Mononuclear cell (primary cell): Measurements from ENCODE around the gene CPNE5. TPM values are rescaled to one million over a fixed set of nuclear protein-coding genes. Genes with fewer than 3 reads are reported as not detected.

Experiments used
- H3K27me3 ChIP-seq: 2 replicates; pipeline ENCODE4 v1.6.0; 2011; ENCODE audit warnings: low read length, control low read depth; ENCODE audit not compliant: insufficient read depth
- H3K4me1 ChIP-seq: 2 replicates; pipeline ENCODE4 v1.5.1; 2011; ENCODE audit warnings: mild to moderate bottlenecking, low read length, control low read depth; ENCODE audit not compliant: insufficient read depth
- H3K4me3 ChIP-seq: 2 replicates; pipeline ENCODE4 v1.5.1; 2011; ENCODE audit warnings: mild to moderate bottlenecking, low read length, moderate library complexity
- H3K9me3 ChIP-seq: 2 replicates; pipeline ENCODE4 v1.5.1; 2011; ENCODE audit warnings: low read depth, mild to moderate bottlenecking, control low read depth, low read length
- total RNA-seq: library from RNA; depleted of rRNA; stranded (reverse); fragments of >200 nt; gene quantifications from one replicate; pipeline ENCODE4 v1.2.3, GENCODE V29; 2012

CPNE5 gene
- total RNA-seq, 1 donor, result 6.9 TPM

GRCh38 chr6:36863670-36864540 is 24.7 kb upstream of the CPNE5 start:
- Histone ChIP-seq H3K9me3 (no peaks in the 10 kb centered on the region), H3K4me3 (no peak overlapping the region), H3K4me1 (no peaks in the 10 kb centered on the region), H3K27me3 (no peaks in the 10 kb centered on the region)

DNA sequence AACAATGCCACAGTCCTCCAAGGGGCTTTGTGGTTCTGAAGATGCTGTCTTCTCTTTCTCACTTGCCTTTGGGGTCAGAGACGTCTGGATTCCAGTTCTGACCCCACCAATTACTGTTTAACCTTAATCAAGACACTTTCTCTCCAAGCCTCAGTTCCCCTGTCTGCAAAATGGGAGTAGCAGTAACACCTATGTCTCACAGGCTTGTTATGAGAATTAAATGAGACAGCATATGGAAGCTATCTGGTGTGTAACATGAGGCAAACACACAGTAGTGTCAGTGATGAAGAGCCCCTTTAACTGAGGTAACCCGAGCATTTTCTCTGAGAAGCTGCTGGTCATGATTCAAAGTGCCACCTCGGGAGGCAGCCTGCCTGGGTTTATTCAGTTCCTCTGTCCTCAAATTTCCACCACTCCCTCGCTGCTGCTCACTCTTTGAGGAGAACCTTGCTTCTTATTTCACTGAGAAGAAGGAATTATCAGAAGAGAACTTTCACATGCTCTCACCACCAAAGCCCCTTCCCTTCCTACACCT is 23.7 kb upstream of the CPNE5 start:
- Histone ChIP-seq H3K4me1 (no peaks in the 10 kb centered on the region), H3K4me3 (no peak overlapping the region), H3K27me3 (no peaks in the 10 kb centered on the region), H3K9me3 (no peaks in the 10 kb centered on the region)

DNA sequence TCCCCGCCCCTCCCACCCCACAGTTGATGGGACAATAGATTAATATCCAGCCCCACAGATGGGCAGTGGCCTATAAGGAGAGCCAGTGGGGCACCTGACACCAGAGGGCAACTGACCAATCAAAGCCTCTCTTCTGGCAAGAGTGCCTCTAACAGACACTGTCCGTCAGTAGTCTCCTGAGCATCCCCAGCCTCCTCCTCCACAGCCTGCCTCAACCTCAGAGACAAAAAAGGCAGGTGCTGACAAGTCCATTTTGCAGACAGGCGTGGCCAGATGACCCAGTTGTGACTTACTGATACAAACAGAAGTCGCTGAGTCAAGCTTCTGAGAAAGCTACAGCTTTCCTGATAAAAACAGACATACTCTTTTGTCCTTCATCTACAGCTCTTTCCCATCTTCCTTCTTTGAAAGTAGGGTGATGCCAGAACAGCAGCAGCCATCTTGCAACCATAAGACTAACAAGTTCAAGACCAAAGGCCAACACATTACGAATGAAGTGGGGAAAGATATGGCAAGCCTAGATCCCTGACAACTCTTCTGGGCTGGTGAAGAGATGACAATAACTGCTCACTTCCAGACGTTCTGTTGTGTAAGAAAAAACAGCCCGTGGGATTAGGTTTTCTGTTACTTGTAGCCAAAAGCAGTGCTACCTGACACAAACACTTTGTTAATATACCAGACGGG is 23.1 kb upstream of the CPNE5 start:
- Histone ChIP-seq H3K27me3 (no peaks in the 10 kb centered on the region), H3K4me3 (no peak overlapping the region), H3K4me1 (no peaks in the 10 kb centered on the region), H3K9me3 (no peaks in the 10 kb centered on the region)

- Histone ChIP-seq H3K27me3 (no peaks in the 10 kb centered on the region), H3K9me3 (no peaks in the 10 kb centered on the region), H3K4me3 (no peak overlapping the region), H3K4me1 (no peaks in the 10 kb centered on the region)
Observed at GRCh38 chr6:36860126-36860525, 20.9 kb upstream of the CPNE5 start.

DNA sequence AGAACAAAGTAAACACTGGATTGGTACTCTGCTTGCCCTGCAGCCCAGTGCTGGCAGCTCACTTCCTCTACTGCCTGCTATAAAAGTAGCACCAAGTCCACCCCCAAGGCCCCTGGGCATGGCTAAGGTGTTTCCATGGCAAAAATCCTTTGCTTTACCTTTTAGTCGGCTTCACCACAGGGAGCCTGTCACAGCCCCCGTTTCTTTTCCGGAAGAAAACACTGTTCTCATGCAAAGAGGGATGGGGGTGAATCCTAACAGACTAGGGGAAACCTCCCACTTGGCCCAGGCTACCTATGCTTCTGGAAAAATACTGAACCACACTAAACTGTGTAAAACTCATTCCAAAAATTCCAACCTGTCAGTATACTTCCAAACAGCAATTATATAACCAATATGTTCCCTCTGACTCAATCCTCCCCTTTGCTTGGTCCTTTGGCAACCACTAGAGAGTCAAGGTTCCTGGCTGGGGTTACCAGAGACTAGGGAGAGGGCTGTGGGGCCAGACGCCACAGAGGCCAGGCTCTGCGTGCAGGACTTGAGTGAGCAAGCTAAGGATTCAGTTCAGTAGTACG is 19.2 kb upstream of the CPNE5 start:
- Histone ChIP-seq H3K27me3 (no peaks in the 10 kb centered on the region), H3K4me3 (no peak overlapping the region), H3K9me3 (no peaks in the 10 kb centered on the region), H3K4me1 (peaks cover 3% of the 10 kb centered on the region)

DNA sequence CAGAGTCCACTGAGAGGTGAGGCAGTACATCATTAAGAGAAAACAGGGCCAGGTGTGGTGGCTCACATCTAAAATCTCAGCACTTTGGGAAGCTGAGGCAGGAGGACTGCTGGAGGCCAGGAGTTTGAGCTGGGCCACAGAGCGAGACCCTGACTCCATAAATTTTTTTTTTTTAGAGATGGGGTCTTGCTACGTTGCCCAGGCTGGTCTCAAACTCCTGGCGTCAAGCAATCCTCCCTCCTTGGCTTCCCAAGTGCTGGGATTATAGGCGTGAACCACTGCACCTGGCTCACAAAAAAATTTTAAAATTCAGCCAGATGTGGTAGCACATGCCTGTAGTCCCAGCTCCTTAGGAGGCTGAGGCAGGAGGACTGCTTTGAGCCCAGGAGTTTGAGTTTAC is 18.1 kb upstream of the CPNE5 start:
- Histone ChIP-seq H3K4me3 (no peak overlapping the region), H3K9me3 (no peaks in the 10 kb centered on the region), H3K27me3 (no peaks in the 10 kb centered on the region), H3K4me1 (peaks cover 14% of the 10 kb centered on the region)

DNA sequence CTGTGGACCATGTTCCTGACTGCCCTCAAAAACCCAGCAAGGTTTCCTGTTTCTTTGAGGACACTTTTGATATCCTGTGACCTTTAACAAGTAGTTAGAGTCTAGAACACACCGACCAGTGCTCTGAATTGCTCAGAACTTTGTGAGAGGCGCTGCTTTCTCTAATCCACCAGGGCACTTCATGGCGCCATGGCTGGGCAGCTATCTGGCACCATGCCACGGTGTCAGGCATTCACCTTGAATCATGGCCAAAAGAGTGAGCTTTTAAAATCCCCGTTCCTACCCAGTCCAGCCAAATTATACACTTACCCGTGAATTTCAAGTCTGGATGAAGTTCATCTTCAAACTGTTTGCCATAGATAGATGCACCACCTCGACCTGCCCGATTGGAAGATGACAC is 17.0 kb upstream of the CPNE5 start:
- Histone ChIP-seq H3K9me3 (no peaks in the 10 kb centered on the region), H3K27me3 (no peaks in the 10 kb centered on the region), H3K4me3 (no peak overlapping the region), H3K4me1 (peaks cover 24% of the 10 kb centered on the region)

- no peaks in the 10 kb centered on the region for H3K9me3 ChIP-seq
- H3K4me3 ChIP-seq, result no peak overlapping the region
- peaks cover 24% of the 10 kb centered on the region for H3K4me1 ChIP-seq
- H3K27me3 ChIP-seq, result no peaks in the 10 kb centered on the region
Observed at GRCh38 chr6:36855750-36856149, 16.5 kb upstream of the CPNE5 start.

DNA sequence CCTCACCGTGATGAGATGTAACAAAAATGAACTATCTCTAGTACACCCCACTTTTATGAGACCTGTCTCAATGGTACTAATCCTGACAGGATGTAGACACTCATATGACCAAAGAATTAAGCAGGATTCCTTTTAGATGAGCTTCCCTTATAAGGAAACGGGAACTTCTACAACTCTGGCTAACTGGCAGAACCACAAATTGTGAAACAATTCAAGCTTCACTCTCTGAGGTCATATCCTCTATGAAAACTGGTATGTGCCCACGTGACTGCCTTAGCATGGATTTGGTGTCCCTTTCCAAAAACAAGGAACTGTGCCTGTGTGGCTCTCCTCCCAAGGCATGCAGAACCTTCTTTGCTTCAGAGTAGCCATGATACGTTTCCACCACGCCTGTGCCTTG is 14.1 kb upstream of the CPNE5 start:
- no peak overlapping the region for H3K4me3 ChIP-seq
- H3K27me3 ChIP-seq, result no peaks in the 10 kb centered on the region
- peaks cover 44% of the 10 kb centered on the region for H3K4me1 ChIP-seq
- no peaks in the 10 kb centered on the region for H3K9me3 ChIP-seq

- Histone ChIP-seq H3K4me3 (no peak overlapping the region), H3K9me3 (no peaks in the 10 kb centered on the region), H3K4me1 (peaks cover 44% of the 10 kb centered on the region), H3K27me3 (no peaks in the 10 kb centered on the region)
Observed at GRCh38 chr6:36852481-36853147, 13.4 kb upstream of the CPNE5 start.

DNA sequence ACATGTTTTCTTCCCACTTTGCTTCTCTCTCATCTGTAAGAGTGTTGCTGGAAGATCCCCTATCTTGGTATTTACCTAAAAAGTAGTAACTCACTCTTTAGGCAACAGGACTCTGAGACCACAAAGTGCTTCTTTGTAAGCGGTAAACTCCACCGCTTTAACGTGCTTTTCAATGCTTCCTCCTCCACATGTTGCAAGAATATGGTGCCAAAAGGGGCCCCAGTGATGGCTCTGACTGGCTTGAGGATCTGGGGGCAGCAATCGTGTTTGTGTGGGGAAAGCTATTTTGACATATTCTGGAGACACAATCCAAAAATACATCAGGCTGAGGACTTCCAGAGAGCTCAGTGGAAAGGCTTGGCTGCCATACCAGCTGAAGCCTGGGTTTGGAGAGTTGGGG is 12.4 kb upstream of the CPNE5 start:
- Histone ChIP-seq H3K27me3 (no peaks in the 10 kb centered on the region), H3K4me3 (no peak overlapping the region), H3K4me1 (peaks cover 44% of the 10 kb centered on the region), H3K9me3 (no peaks in the 10 kb centered on the region)

DNA sequence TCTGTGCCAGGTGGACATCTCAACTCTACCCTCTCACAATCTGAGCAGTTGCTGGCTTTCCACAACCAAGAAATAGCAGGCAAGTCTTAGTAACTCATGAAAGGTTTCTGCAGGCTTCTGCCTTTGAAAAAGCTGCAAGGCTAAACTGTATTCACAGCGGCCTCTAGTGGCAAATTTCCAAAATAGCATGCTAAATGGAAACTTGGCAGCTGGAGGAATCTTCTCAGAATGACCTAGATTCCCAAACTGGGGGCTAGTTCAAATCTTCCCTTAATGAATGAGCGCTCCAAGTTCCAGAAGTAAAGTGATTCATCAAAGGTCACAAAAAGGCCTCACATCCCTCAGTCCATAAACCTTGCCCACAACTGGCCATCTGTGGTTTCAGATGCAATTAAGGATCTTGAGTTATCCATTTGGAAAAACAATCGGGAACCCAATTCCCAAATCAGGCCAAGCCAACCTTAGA is 11.9 kb upstream of the CPNE5 start:
- H3K9me3 ChIP-seq, result no peaks in the 10 kb centered on the region
- no peak overlapping the region for H3K4me3 ChIP-seq
- no peaks in the 10 kb centered on the region for H3K27me3 ChIP-seq
- H3K4me1 ChIP-seq, result peaks cover 44% of the 10 kb centered on the region

- H3K27me3 ChIP-seq, result no peaks in the 10 kb centered on the region
- H3K4me3 ChIP-seq, result no peak overlapping the region
- H3K4me1 ChIP-seq, result peaks cover 44% of the 10 kb centered on the region
- no peaks in the 10 kb centered on the region for H3K9me3 ChIP-seq
Observed at GRCh38 chr6:36850021-36850420, 10.8 kb upstream of the CPNE5 start.

- Histone ChIP-seq H3K27me3 (no peaks in the 10 kb centered on the region), H3K9me3 (no peaks in the 10 kb centered on the region), H3K4me3 (no peak overlapping the region), H3K4me1 (peaks cover 44% of the 10 kb centered on the region)
Observed at GRCh38 chr6:36848658-36849441, 9.6 kb upstream of the CPNE5 start.
